ENCODE measurements around the gene DAPK2.

Gene DAPK2

GRCh38 chr15:63986751-63987341 is 59.4 kb downstream of the DAPK2 start:
- DNase-seq (ENCODE audit: insufficient read length, low spot score) (no peak), FAIRE-seq (no peak)
- TF ChIP-seq CTCF (IDR thresholded peaks at IDR 0.05; ENCODE audit: insufficient read depth, missing control alignments): no peak

- FAIRE-seq (no peak), DNase-seq (ENCODE audit: insufficient read length, low spot score) (no peak)
- no peak for TF ChIP-seq CTCF (IDR thresholded peaks at IDR 0.05; ENCODE audit: insufficient read depth, missing control alignments)
Observed at GRCh38 chr15:63986185-63986680, 60.1 kb downstream of the DAPK2 start.

GRCh38 chr15:63985221-63986184 is 60.8 kb downstream of the DAPK2 start:
- FAIRE-seq (no peak), DNase-seq (ENCODE audit: insufficient read length, low spot score) (no peak)
- TF ChIP-seq CTCF (IDR thresholded peaks at IDR 0.05; ENCODE audit: insufficient read depth, missing control alignments): no peak

DNA sequence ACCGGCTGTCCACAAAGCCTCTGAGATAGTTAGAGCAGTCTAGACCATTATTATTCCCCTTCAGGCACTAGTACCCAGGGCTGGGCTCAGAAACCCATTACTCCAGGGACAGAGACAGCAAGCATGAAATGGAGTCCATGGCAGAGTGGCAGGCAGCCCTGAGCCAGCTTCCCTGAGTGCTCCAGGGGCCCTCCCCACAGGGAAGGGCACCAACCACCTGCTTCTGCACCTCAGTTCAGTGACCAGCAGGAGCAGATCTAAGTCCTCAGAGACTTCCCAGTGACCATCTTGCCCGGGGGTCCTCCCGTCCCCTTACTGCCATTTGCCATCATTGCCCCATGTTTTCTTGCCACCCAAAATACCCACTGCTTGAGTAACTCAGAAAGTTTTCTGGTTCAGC is 62.0 kb downstream of the DAPK2 start:
- no peak for TF ChIP-seq CTCF (IDR thresholded peaks at IDR 0.05; ENCODE audit: insufficient read depth, missing control alignments)
- FAIRE-seq: no peak
- no peak for DNase-seq (ENCODE audit: insufficient read length, low spot score)

DNA sequence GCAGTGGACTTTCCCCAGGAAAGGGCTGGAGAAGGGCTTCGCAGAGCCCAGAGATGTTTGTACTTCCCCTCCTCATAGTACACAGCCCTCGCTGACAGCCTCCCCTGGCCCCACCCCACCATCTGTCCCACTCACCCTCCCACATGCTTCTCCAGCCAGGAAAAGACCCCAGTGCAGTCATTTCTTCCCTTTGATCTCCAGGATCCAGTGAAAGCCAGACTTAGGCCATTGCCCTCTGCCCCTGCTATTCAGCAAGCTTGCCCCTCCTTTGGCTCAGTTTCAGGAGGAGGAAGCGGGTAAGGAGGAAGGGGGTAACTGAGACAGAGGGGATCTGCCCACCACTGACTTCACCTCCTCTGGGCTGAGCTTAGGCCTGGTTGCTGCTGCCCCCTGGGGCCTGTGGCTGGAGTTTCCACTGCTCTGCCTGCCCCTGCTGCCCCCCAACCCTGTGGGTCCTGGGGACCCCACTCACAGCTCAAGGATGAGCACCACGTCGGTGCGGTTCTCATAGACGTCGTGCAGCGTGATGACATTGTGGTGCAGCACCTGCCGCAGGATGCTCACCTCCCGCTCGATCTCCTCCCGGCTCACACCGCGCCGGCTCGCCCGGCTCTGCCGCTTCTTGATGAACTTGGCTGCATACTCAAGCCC is 63.1 kb downstream of the DAPK2 start:
- no peak for TF ChIP-seq CTCF (IDR thresholded peaks at IDR 0.05; ENCODE audit: insufficient read depth, missing control alignments)
- FAIRE-seq: no peak
- DNase-seq (ENCODE audit: insufficient read length, low spot score): no peak

DNA sequence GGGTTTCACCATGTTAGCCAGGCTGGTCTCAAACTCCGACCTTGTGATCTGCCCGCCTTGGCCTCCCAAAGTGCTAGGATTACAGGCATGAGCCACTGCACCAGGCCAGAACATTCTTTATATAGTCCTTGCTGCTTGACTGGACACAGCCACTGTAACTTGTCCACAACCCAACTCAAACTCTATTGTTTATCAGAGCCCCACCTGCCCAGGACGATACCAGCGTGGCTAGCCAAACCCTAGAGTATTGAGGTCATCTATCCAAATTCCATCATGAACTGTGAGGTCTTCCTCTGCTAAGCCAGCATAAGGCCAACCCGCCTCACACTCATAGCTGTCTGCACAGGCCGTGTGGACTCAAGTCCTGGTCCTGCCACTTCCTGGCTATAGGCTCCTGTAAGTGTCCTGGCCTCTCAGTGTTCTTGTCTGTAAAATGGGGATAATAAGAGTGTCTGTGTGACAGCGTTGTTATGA is 63.9 kb downstream of the DAPK2 start:
- DNase-seq (ENCODE audit: insufficient read length, low spot score) (no peak), FAIRE-seq (no peak)
- TF ChIP-seq CTCF (IDR thresholded peaks at IDR 0.05; ENCODE audit: insufficient read depth, missing control alignments): no peak
